ENCODE results near the gene CYP11A1.

DNA sequence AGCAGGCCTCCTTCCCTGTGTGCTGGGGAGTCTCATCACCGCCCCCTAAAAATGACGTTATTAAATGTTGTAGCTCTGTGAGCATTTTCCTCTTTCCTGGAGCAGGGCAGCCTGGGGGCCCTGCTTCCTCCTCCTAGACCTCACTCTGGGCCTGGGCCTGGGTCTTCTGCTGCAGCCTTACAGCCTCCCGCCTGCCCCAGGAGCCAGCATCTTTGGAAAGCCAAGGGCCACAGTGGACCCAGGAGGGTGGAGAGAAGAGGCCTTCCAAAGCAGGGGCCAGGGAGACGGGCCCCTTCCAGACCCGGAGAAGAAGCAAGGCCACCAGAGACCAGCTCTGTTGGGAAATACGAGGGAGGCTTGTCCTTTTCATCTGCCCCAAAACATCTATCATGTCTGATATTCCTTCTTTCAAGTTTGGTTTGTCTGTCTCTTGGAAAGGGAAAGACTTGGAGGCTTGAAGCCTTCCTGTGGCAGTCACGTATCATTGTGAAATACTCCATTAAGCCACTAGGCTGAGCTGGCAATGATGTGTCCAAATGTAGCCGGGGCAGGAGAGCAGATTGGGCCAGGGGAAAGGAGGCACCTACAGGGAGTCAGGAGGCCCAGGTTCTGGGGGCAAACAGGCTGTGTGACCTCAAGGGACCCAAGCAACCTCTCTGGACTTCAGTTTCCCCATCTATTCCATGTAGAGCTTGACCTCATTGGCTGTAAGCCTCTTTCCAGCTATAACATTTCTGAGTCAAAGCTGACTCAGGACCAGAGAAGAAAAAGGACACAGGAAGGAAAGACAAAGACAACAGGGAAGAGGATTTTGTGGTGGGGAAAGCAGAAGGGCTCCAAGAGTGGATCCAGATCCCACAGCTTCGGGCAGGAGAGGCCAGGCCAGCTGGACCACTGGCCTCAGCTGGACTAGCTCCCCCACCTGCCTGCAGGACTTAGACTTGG, 31.1 kb downstream of the CYP11A1 start:
- TF ChIP-seq, protein P1, sequence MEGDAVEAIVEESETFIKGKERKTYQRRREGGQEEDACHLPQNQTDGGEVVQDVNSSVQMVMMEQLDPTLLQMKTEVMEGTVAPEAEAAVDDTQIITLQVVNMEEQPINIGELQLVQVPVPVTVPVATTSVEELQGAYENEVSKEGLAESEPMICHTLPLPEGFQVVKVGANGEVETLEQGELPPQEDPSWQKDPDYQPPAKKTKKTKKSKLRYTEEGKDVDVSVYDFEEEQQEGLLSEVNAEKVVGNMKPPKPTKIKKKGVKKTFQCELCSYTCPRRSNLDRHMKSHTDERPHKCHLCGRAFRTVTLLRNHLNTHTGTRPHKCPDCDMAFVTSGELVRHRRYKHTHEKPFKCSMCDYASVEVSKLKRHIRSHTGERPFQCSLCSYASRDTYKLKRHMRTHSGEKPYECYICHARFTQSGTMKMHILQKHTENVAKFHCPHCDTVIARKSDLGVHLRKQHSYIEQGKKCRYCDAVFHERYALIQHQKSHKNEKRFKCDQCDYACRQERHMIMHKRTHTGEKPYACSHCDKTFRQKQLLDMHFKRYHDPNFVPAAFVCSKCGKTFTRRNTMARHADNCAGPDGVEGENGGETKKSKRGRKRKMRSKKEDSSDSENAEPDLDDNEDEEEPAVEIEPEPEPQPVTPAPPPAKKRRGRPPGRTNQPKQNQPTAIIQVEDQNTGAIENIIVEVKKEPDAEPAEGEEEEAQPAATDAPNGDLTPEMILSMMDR (IDR thresholded peaks at IDR 0.05), result no peak
- no peak for TF ChIP-seq EP300 (IDR thresholded peaks at IDR 0.05)
- no peak for TF ChIP-seq POLR2AphosphoS5 (IDR thresholded peaks at IDR 0.05)

Data from upper lobe of left lung (tissue), 4 donors.